ENCODE measurements around the gene PRR13.

The PRR13 gene

DNA sequence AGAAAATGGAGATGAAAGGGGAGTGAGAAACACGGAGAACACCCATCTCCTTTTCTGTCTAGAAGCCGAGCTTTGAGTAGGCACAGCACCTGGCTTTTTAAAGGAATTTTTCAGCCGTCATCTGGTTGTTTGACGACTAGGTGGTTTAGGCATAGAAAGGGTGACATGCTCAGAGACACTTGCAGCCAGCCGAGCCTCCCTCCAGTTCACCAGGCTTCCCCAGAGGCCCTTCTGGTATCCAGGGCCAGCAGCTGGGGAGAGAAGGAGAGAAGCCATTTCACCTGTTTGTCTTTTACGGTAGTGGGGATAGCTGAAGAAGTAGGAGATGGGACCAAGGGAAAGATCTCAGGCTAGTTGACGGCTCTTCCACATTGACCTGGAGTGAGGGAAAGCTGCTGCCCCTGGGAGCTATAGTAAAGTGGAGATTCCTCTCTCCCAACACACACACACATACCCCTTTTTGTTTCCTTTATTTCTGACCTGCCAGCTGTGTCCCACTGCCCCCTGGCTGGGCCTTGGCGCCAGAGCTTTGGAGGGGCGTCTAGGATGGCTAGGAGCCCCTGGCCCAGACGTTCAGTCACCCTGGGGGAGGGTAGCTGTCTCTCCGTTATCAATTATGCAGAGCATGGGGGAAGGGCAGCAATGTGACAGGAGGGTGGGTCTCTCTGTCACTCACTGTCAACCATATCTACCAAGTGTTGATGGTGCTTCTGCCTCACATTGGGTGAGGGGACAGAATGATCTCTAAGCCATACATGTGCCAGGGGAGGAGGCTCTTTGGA is 52.3 kb downstream of the PRR13 start:
- in situ Hi-C loops (cut with HindIII; ENCODE audit: low pct_unique_long_range_greater_than_20kb, low sequenced_read_pairs), result no loop called here
- TF ChIP-seq JUND (IDR thresholded peaks at IDR 0.05; ENCODE audit: low read depth), result no peak
- no peak for DNase-seq (ENCODE audit: low read depth in 1 of 2, low spot score in 1 of 2)

Data from T47D (cell line).